ENCODE measurements around the gene C22orf39.

C22orf39 gene

DNA sequence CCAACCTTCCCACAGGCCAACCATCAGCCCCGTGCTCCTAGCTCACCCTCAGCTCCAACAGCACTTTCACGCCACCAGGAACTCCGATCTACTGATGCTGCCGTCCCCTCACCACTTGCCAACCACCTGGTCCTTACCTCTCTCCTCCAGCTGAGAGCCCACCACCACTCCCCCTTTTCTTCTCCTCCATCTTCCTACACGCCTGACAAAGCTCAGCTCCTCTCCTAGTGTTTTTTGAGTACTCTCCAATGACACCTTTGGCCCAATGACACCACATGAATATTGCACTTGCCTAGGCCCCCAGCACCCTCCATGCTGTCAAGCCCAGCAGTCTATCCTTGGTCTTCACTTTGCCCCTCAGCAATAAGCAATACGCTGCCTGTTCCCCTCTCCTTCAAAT is 46.6 kb downstream of the C22orf39 start:
- H3K4me3 ChIP-seq (ENCODE audit: low read depth, low read length), result no peak overlapping the region
- no peak for TF ChIP-seq CTCF (IDR thresholded peaks at IDR 0.05; ENCODE audit: control insufficient read depth, extremely low read depth, insufficient read depth)

GRCh38 chr22:19398652-19399051 is 48.9 kb downstream of the C22orf39 start:
- H3K4me3 ChIP-seq (ENCODE audit: low read depth, low read length), result no peak overlapping the region
- DNase-seq (ENCODE audit: low read depth), result no peak
- TF ChIP-seq CTCF (IDR thresholded peaks at IDR 0.05; ENCODE audit: control insufficient read depth, extremely low read depth, insufficient read depth), result no peak

More for the DNA sequence above, 46.6 kb downstream of the C22orf39 start:
- DNase-seq (ENCODE audit: low read depth), result no peak

DNA sequence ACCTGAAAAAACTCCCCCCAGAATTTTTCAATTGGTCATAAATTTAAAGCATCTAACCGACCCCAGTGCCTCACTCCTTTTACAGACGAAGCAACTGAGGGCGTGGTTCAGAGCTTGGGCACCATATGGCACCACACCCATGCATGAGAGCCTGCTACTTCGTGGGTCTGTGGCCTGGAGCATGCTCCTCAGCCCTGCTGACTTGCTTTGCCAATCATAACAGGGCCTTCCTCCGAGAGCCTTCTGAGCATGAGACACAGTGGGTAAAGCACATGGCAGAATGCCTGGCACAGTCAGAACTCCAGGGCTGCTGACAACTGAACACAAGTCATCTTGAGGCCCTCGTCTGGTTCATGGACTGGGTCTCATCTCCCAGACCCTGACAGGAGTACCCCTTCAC is 49.3 kb downstream of the C22orf39 start:
- no peak for TF ChIP-seq CTCF (IDR thresholded peaks at IDR 0.05; ENCODE audit: control insufficient read depth, extremely low read depth, insufficient read depth)
- no peak for DNase-seq (ENCODE audit: low read depth)
- H3K4me3 ChIP-seq (ENCODE audit: low read depth, low read length), result no peak overlapping the region

DNA sequence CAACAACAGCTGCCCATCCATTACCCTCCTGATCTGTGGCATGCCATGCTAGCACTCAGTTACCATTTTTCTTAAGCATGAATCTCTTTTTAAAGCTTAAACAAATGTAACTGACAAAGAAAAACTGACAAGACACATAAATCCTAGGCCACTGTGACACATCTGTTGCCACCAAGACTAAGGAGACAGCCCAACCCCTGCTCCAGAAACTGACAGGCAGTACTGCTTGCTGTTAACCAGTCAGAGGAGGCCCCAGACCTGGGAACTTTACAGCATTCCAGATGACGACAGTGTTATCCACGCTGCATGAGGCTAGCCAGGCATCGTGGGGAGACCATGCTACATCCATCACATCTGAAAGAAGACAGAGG is 49.8 kb downstream of the C22orf39 start:
- no peak overlapping the region for H3K4me3 ChIP-seq (ENCODE audit: low read depth, low read length)
- TF ChIP-seq CTCF (IDR thresholded peaks at IDR 0.05; ENCODE audit: control insufficient read depth, extremely low read depth, insufficient read depth), result no peak
- no peak for DNase-seq (ENCODE audit: low read depth)

- TF ChIP-seq CTCF (IDR thresholded peaks at IDR 0.05; ENCODE audit: control insufficient read depth, extremely low read depth, insufficient read depth), result no peak
- DNase-seq (ENCODE audit: low read depth), result no peak
- no peak overlapping the region for H3K4me3 ChIP-seq (ENCODE audit: low read depth, low read length)
Observed at GRCh38 chr22:19396934-19397733, 50.4 kb downstream of the C22orf39 start.

DNA sequence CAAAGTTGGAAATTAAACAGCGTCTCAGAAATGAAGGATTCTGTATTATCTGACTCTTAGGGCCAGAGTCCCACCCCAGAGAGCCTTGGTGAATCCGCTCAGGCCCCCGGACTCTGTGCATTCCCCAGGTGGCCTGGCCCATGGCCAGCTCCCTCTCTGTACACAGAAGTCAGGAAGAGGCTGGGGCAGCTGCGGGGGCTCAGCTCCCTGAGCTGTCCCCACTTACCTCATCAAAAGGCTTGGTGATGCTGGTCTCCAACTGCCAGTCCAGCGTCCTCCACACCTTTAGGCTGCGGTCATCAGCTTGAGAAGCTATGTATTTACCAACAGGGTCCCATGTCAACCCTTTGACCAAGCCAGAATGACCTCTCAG is 51.0 kb downstream of the C22orf39 start:
- no peak overlapping the region for H3K4me3 ChIP-seq (ENCODE audit: low read depth, low read length)
- DNase-seq (ENCODE audit: low read depth), result no peak

More for the DNA sequence above, 51.0 kb downstream of the C22orf39 start:
- no peak for TF ChIP-seq CTCF (IDR thresholded peaks at IDR 0.05; ENCODE audit: control insufficient read depth, extremely low read depth, insufficient read depth)
